Suppressor macrophage treated with lipopolysaccharide for 4 hours (primary cell): ENCODE data around the gene FRS3.
A peak's percentile ranks its signal among the peaks of the same experiment; 100 is the strongest.

Source experiments
- DNase-seq: peaks from one replicate; pipeline ENCODE4 v3.0.0-alpha.2; 2020

The FRS3 gene

GRCh38 chr6:41739041-41739440 is 40.7 kb downstream of the FRS3 start:
- no peak for DNase-seq

- DNase-seq = no peak
These were observed 42.0 kb downstream of the FRS3 start for GRCh38 chr6:41737591-41738130.

GRCh38 chr6:41736800-41737555 is 42.7 kb downstream of the FRS3 start:
- no peak for DNase-seq

- DNase-seq = no peak
These were observed 43.4 kb downstream of the FRS3 start for GRCh38 chr6:41736186-41736733.

GRCh38 chr6:41735427-41736185 is 44.1 kb downstream of the FRS3 start, which contains the start of gene TFEB:
TSS of gene TFEB (minus strand) at chr6:41735608. CDS start at chr6:41691213, 44,395 bp downstream.
- peak; percentile 96 for DNase-seq

GRCh38 chr6:41734666-41735426 is 44.9 kb downstream of the FRS3 start:
- peak; percentile 73 for DNase-seq

- DNase-seq = peak; percentile 72
These were observed 45.7 kb downstream of the FRS3 start for GRCh38 chr6:41733707-41734665.

GRCh38 chr6:41733360-41733706 is 46.4 kb downstream of the FRS3 start:
- no peak for DNase-seq

GRCh38 chr6:41732591-41733359 is 46.9 kb downstream of the FRS3 start:
- DNase-seq = no peak

- no peak for DNase-seq
These were observed 47.6 kb downstream of the FRS3 start for GRCh38 chr6:41732149-41732548.

- no peak for DNase-seq
These were observed 48.1 kb downstream of the FRS3 start for GRCh38 chr6:41731561-41732086.

- peak; percentile 36 for DNase-seq
These were observed 48.9 kb downstream of the FRS3 start for GRCh38 chr6:41730531-41731436.

GRCh38 chr6:41729624-41730023 is 50.1 kb downstream of the FRS3 start:
- DNase-seq = no peak

GRCh38 chr6:41728954-41729353 is 50.7 kb downstream of the FRS3 start:
- no peak for DNase-seq

- no peak for DNase-seq
These were observed 51.4 kb downstream of the FRS3 start for GRCh38 chr6:41728073-41728936.

GRCh38 chr6:41727705-41728072 is 52.0 kb downstream of the FRS3 start:
- DNase-seq = no peak

- no peak for DNase-seq
These were observed 52.8 kb downstream of the FRS3 start for GRCh38 chr6:41726876-41727275.
